Stimulated activated CD4-positive, alpha-beta T cell treated with anti-CD3 and anti-CD28 coated beads, Interleukin-12 subunit alpha, Interleukin-12 subunit beta, amount 100 ng/mL, for 24 hours (primary cell): ENCODE measurements around the gene RASD1.

Experiments used
- DNase-seq, 2 experiments: peaks; one replicate each; pipeline ENCODE4 v3.0.0-alpha.2; 2020; ENCODE audit warnings: low read depth in 2 of 2

RASD1 gene

DNA sequence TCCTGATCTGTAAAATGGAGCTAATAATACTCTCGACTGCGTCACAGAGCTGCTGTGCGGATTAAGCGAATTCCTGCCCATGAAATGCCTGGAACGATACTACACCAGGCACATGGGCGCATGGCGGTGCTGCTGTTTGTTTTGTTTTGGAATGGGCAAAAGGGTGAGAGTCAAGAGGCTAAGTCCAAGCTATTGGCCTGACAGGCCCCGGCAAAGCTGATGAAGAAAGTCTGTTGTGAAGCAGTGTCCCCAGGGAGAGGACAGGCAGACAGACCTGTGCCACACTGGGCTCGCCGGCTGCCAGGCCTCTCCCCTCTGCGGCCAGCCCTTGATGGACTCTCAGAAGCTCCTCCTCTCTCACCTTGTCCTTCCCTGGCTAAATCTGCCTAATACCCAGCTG is 31.3 kb upstream of the RASD1 start:
- no peak for DNase-seq

DNA sequence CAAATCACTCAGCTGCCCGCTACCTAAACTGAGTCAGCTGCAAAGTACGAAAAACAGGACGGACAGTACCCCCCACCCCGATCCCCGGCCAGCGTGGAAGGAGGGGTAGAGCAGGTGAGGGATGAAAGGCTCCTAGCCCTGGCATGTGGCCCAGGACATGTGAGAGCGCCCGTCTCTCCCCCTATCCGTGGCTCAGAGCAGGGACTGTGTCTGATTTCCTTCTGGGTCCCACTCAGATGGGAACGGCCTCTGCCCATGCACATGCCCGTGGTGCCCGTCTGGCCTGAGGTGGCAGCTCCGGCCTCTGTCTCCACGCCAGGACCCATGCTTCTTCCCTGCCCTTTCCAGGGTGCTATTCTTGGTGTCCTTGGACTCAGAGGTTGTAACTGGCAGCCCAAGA is 30.2 kb upstream of the RASD1 start:
- DNase-seq = no peak

DNA sequence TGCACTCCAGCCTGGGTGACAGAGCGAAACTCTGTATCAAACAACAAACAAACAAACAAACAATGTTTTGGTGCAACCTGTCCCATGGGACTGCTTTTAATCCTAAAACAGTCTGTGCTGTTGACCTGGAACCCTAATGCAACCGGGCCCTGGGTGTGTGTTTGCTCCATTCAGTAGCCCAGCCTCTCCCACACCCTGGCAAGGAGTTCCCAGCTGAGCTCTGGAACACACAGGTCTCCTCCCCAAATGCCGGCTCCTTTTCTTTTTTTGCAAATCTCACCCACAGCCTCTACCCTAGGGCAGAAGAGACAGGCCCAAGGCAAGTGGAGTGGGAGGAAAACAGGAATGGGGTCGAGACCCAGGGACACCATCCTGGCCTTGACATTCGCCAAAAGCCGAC is 29.8 kb upstream of the RASD1 start:
- DNase-seq = no peak

DNA sequence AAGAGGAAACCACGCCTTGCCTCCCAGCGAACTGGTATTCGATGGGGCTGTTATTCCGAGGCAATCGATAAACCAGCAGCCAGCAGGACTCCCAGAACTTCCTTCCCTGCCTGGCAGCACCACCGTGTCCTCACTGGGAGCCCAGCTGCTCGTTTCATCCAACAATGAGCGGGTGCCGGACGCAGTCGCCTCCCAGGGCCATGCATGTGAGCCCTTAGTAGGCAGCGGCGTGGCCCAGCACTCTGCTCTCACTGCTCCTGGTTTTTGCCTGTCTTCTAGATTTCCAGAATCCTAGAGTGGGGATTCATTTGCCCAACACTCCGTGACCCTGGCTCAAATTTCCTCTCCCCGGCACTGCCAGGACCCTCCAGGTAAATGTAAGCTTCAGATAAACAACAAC is 29.1 kb upstream of the RASD1 start:
- DNase-seq = no peak

DNA sequence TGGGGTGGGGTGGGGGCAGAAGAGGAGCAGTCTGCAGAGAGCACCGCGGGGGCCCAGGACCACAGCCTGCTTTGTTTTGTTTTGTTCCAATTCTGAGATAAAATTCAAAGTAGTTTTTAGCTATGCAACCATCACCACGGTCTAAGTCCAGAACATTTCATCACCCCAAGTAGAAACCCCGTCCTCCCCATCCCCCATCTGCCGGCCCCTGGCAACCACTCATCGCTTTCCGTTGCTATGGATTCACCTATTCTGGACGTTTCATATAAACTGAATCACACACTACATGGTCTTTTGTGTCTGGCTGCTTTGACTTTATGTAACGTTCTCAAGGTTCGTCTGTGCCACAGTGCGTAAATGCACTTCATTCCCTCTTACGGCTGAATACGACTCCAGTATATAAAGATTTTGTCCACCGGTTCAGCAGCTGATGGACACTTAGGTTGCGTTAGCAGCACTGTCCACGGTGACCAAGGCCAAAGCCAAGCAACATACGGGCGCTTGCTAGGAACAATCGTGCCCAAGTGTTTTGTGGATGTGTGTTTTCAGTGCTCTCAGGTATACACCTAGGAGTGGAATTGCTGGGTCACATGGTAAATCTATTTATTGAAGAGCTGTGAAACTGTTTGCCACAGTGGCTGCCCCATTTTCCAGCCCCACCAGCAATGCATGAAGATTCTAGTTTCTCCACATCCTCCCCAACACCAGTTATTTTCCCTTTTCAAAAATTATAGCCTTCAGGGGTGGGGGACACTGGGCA is 27.7 kb upstream of the RASD1 start:
- DNase-seq = no peak

DNA sequence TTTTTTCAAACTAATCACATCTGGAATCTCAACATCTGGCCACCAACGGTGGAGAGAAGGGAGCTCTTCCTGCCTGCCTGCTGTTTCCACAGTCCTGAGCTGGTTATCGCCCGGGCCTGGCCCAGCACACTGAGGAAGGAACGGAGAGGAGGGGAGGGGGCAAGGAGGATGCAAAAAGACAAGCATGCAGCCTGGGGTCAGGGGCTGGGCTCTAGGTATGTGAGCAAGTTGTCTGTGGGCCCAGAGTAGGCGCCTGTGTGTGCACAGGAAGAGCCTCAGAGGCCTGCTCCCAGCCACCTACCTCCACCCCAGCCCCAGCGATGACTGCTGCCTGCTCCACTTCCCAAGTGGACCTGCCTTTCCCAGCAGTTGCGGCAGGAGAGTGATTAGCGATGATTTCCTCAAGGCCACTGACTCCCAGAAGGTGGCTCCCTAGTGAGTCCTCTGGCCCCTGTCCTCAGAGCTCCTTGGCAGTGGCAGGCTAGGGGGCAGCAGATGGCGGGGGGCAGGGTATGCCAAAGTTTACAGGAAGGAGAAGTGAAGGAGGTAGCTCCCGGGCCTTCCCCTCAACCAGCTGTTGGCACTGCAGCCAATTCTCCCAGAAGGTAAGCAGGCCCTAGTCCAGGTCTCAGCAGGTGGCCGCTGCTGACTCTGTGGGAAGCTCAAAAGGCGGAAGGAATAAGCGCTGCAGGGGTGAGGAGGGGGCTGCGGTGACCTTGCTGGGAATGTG is 27.0 kb upstream of the RASD1 start:
- no peak for DNase-seq

DNA sequence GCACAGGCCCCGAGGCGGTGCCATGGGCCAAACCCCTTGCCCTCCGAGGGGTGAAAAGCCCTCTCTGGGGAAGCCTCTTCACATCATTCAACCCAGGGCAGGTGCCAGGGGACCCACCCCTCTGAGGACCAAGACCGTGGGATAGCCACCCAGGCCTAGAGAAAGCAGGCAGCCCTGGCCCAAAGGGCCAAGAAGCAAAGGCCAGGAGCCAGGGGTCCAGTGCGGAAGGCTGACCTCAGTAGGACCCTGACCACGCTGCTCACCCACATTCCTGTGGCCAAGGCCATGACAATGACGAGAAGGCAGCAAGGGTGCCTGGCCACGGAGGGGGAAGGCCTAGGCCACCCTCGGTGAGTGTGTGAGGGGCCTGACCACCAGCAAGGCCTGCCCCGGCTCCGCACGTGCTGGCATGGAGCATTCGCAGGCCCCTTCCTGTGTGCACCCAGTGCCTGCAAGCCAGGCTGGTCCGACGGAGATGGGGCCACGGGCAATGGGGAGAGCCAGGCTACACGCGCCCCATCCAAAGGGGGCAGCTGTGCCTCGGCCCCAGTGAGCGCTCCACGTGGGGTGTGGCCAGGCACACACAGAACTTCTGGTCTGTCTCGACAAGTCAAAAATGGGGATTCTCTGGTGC is 24.5 kb upstream of the RASD1 start:
- no peak for DNase-seq

DNA sequence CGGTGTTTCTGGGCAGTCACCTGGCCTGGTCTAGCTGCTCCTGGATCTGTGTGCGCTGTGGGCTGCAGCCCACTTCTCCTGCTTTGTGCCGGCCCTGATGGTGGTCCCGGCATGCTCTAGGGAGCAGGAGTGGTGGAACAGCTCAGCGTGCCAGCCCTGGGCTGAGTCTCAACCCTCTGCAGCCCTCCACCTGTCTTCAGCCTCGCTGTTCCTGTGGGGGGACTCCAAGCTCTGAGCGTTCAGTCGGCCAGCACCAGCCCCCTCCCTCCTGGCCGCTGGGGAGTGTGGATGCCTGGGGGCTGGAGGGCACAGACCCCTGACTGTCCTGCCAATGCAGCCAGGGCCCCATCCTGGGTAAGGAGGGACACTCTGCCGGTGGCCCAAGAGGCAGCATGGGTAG is 23.7 kb upstream of the RASD1 start:
- no peak for DNase-seq

DNA sequence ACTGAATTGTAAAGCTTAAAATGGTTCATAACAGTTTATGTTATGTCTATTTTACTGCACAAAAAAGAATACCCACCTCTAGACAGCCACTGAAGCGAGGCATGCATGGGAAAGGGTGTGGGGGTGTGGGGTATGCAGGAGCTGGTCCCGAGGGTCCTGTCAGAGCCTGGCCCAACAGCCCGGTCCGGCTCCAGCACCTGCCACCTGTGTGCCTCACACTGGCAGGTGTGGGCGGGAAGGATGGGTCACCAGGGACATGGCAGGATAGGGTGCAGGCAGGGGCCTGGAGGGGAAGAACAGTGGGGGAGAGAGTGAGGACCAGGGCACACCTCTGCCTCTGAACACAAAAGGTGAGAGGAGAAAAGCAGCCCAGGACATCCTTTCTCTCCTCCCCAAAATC is 22.8 kb upstream of the RASD1 start:
- DNase-seq = no peak

DNA sequence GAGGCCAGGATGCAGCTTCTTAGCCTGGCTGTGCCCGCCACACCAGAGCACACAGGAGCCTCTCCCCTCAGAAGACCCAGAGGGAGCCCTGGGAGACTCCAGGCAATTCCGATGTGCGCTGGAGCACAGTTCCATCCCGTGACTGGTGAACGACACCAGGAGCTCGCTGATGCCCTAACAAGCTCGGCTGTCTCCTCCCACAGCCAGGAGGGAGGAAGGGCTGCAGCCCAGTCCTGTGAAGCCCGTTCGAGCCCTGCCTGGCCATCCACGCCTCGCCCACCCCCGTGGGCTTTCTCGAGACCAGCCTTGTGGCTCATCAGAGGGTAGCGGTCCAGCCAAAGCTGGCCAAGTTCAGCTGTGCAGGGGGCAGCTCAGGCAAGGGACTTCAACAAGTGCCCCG is 21.8 kb upstream of the RASD1 start:
- DNase-seq = no peak

DNA sequence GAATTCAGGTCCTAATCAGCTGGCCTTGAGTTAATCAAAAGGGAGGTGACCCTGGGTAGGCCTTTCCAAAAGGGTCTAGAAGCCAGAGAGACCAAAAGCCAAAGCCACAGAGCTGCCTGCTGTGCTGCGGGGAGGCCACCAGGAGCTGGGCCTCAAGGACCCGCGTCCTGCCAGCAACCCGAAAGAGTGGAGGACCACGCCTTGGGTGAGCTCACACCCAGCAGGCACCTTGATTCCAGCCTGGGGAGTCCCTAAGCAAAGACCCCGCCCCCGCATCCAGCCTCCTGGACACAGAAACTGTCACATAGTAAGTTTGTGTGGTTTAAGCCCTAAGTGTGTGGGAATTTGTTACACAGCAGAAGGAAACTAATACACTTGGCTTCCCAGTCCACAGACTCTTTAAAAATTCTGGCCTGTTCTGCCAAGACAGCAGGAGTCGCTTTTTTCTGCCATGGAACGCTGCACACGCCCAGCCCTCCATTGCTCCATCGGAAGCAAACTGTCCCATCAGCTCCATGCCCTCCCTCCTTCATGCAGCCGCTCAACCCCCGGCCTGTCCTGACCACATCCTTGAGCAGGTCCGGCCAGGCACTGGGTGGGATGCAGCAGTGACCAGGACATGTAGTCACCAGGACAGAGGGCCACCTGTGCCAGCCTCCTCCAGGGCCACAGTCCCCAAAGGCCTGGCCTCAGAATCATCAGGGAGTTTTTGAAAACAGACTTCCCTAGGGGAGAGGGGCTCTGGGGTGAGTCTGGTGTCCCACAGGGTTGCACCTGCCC is 20.9 kb upstream of the RASD1 start:
- DNase-seq = no peak

DNA sequence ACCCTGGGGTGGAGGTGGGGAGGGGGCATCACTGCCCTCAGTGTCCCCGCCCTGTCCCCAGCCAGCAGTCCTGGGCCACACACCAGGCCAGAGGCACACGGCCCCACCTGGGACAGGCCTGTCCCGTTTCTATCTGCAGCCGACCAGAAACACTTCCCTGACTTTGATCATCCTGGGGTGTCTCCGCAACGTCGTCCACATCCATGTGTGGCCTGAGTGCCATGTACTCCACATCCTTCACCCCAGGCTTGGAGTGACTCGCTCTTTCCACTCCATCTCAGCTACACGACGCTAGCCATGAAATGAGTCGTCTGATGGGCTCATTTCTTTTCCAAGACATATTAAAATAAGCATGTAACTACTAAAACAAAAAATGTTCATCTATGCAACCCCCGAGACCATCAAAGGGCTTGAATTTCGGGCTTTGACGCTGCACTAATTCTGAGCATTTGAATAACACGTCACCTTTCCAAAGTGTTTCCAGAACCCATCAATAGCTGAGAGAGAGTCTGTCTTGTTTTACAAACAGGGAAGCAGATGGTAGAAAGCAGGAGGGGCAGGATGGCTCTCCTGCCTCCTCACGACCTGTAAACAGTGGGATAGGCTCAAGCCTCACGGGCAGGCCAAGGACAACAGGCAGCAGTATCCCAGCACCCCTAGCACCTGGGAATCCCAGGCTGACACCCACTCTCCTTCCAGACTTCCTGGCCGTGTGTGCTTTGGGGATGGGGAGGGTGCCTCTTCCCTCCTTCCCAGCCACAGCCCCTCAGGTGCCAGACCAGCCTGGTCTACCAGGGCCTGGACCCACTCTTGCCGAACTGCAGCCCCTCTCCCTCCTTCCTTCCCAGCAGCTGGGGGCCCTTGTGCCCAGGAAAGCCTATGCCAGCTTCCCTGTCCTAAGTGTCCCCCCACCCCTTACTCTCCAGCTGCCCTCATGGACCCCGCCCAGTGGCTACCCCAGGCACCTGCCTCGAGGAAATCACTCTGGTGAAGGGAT is 20.0 kb upstream of the RASD1 start:
- no peak for DNase-seq

DNA sequence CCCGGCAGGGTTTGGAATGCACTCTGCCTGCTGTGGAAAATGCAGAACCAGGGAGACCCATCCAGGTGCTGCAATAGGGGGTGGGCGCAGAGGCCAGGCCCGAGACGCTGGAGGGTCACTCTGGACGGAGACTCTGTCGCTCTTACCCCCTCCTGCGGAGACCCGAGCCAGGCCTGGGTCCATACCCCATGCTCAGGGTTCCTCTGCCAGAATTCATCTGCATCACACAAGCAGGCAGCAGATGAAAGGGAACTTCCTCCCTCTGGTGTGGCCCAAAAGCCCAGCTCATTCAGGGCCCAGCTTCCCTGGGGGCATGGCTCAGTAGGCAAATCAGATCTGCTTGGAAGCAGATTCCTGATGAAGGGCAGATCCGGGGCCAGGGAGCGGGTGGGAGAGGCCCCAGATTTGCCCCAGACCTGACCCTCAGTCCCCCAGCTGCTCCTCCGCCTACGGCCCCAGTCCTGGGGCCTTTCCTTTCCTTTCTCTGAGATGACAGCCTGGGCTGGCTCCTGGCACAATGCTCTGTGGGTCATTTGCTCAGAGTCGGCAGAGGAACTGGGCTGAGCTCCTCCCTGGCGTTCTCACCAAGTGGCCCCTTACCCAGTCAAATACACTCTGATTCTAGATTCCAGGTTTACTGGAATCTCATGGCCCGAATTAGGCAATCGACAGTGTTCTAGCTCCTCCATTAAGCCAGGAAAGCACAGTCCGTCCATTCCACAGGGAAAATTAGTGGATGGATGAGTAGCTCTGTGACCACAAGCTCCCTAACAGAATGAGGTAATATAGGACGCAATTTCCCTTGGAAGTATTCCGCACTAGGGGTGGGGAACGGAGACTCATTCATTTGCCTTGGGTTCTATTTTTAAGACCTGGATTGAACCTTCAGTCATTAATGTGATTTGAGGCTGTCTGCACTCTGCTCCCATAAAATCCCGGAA is 19.1 kb upstream of the RASD1 start:
- DNase-seq = no peak

DNA sequence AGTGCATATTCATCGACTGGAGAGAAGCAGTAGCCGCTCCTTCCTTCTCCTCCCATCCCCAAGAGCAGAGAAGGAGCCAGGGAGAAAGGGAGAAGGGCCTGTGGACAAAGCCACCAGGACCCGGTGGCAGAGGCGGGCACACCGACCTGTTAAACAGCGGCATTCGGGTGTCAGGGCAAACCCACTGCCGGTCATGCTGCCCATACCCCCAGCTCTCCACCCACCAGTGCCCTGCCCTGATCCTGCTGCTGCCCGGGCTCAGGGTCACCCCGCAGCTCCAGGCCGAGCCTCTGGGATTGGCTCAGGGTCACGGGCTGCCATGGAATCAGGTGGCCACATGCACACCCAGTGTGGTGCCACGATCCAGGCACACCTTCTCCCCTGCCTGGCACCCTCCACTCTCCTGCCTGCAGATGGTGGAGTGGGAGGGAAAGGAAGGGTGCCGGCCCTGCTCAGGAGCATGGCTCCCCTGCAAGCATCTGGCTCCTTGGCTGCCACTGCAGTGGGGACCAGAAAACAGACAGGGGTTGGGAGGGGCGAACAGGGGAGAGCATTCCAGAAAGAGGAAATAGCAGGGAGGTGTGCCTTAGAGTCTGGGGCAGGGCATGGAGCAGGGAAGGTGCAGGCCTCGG is 18.3 kb upstream of the RASD1 start:
- no peak for DNase-seq

DNA sequence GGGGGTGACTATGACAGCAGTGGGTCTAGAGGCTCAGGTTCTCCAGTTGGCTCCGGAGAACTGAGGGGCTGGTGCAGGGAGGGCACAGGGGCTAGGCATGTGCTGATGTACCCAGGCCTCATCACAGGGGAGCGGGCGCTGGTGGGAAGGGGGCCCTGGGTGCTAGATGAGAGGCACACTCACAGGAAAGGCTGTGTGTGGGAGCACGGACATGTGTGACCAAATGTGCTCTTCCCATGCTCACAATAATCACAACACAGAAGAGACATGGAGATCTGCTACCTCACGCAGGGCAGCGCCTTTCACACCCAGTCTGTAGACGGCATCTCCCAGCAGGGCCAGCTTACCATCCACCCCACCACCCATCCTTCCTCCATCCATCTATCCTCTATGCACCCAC is 17.4 kb upstream of the RASD1 start:
- no peak for DNase-seq

DNA sequence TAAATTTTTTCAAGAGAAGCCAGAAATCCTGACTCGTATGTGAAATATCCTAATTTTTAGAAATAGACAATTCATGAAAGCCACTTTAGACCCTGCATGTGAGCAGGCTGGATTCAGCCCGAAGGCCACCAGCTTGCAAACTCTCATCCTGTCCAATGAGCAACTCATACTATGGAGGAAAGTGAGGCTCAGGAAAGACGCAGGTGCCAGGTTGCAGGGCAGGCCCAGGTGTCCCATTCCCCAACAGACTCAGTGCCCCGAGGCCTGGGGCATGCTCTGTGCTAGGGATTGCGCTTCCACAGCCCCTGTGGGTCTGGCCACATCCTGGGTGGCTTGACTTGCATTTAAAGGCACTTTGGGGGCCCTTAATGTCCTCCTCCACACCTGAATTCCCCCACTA is 16.7 kb upstream of the RASD1 start:
- no peak for DNase-seq

DNA sequence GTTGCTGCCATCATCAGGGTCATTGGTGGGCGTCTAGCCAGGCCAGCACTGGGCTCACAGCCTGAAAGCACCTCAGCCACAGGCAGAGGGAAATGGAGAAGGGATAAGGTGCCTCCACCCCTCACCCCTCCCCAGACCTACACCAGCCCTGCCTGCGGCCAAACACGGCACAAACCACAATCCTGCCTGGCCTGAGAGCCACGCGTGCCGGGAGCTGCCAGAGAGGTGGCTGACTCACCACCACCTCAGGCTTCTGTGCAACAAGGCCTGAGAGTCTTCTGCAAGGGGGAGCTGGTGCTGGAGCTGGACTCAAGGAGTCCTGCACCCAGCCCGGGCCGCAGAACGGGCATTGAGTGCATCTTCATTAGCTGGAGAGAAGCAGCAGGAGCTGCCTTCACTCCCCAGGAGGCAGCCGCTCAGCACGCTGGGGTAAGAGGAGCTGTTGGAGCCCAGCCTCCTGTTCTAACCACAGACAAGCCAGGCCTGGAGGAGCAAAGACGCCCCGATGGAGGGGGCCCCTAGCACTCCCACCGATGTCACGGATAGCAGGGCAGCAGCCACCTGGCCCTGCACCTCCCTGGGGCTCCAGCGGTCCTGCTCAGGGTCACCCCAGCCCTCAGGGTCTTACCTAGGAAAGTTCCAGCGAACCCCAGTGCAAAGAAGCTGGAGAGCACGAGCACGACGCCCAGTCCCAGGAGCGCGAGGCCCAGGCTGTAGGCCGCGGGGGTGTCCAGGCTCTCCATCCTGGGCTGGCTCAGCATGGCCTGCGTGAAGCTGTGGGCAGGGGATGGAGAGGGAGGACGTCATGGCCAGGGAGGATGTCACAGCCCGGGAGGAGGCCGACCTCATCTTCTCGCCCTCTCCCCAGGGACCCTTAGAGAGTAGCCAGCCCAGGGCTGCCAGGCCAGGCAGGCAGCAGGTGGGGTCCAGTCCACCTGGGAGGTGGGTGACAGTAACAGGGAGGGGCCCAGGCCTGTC is 16.0 kb upstream of the RASD1 start:
- DNase-seq = no peak

DNA sequence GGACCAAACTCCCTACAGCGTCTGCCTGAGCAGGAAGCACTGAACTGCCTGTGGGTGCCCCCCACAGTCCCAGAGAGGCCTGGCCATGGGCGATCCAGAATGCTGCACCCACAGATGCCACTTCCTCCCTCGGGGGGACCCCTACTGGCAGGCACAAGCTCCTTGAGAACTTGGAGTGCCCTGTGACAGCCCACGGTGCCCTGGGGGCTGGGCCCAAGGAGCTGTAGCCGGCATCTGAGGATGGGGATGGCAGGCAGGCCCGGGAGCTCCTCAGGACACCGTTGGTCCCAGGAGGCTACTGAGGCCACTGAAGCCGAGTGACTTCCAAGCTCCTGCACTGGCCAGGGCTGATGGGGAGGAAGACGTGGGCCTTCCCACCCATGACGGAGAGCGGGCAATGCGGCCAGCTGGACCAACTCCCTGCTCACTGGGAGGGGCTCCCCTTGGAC is 15.1 kb upstream of the RASD1 start:
- DNase-seq = no peak
